Breast epithelium (tissue), 4 donors: ENCODE results near the gene HUS1B. TPM values are rescaled to one million over a fixed set of nuclear protein-coding genes. Genes with fewer than 3 reads are reported as not detected.
A peak's percentile ranks its signal among the peaks of the same experiment; 100 is the strongest.

Experiments used
- DNase-seq, 2 donors: peaks; one replicate each; pipeline ENCODE4 v3.0.0-alpha.2; 2019; ENCODE audit warnings: low spot score in 2 of 2
- H3K27ac ChIP-seq, 2 donors: fragments of 200-600 bp; sonication (generic) in 1 of 2; one replicate each; pipeline ENCODE4 v1.5.1; 2016 to 2019; ENCODE audit warnings: mild to moderate bottlenecking in 1 of 2
- H3K27me3 ChIP-seq, 2 donors: fragments of 200-600 bp; sonication (generic) in 1 of 2; one replicate each; pipeline versions ENCODE4 v1.5.1 to v1.6.0; 2017 to 2019; ENCODE audit warnings: control low read depth in 1 of 2, mild to moderate bottlenecking in 1 of 2
- H3K36me3 ChIP-seq: fragments of 200-600 bp; one replicate; pipeline ENCODE4 v1.5.1; 2019
- H3K4me1 ChIP-seq, 2 donors: fragments of 200-600 bp; sonication (generic); one replicate each; pipeline ENCODE4 v1.5.1; 2016 to 2019; ENCODE audit warnings: control low read depth in 1 of 2
- H3K4me3 ChIP-seq, 3 donors: fragments of 200-600 bp; sonication (generic); 1 replicate in 2 of 3; 2 replicates in 1 of 3; pipeline ENCODE4 v1.5.1; 2016 to 2019; ENCODE audit warnings: mild to moderate bottlenecking in 3 of 3, moderate library complexity in 2 of 3
- H3K9me3 ChIP-seq, 2 donors: fragments of 200-600 bp; sonication (generic) in 1 of 2; one replicate each; pipeline ENCODE4 v1.5.1; 2016 to 2019; ENCODE audit warnings: control low read depth in 1 of 2
- POLR2A ChIP-seq: fragments of 450-650 bp; IDR thresholded peaks from one replicate; pipeline ENCODE4 v1.6.1; 2016; ENCODE audit warnings: antibody characterized with exemption, mild to moderate bottlenecking, moderate library complexity
- POLR2AphosphoS5 ChIP-seq, 3 donors: sonication (generic); formaldehyde crosslinking; IDR thresholded peaks; one replicate each; pipeline ENCODE4 v1.6.1; 2017; ENCODE audit warnings: antibody characterized with exemption in 3 of 3
- intact Hi-C: fragments of 100-400 bp; cut with DNase I; formaldehyde crosslinking; loops from one replicate; pipeline ENCODE4 v1.15.1; 2023; ENCODE audit warnings: low total_unique reads
- total RNA-seq, 3 donors: library from RNA; depleted of rRNA; stranded (reverse); fragments of >200 nt; gene quantifications; one replicate each; pipeline ENCODE4 v1.1.0, GENCODE V29; 2016
- TF ChIP-seq, protein P1 (sequence below), 3 donors: fragments of 450-650 bp; IDR thresholded peaks; one replicate each; pipeline ENCODE4 v1.5.1; 2016 to 2017; ENCODE audit warnings: antibody characterized with exemption in 3 of 3, mild to moderate bottlenecking in 3 of 3, moderate library complexity in 3 of 3

HUS1B gene
- total RNA-seq, 3 donors from 2014 or later = 3.2 to 5.4 (median 3.9) TPM

DNA sequence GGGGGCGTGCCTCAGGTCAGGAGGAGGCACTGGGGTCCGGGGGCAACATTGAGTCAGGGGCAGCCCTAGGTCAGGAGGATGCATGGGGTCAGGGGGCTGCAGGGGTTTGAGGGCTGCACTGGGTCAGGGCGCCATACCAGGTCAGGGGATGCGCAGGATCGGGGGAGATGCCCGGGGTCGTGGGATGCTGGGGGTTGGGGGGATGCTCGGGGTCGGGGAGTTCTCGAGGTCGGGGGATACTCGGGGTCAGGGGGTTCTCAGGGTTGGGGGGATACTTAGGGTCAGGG is 36.8 kb upstream of the HUS1B start:
- no peaks in the 10 kb centered on the region for H3K9me3 ChIP-seq
- no peak for DNase-seq
- H3K4me1 ChIP-seq = peaks cover 0 to 2% of the 10 kb centered on the region in 2 donors
- intact Hi-C loops = no loop called here
- H3K36me3 ChIP-seq = no peaks in the 10 kb centered on the region
- H3K4me3 ChIP-seq = peak overlapping the region in 2 of 3 donors; percentile 88 to 99
- H3K27ac ChIP-seq = no peak overlapping the region
- H3K27me3 ChIP-seq = no peaks in the 10 kb centered on the region
- TF ChIP-seq POLR2AphosphoS5 (IDR thresholded peaks at IDR 0.05) (no peak), POLR2A (no peak)
- TF ChIP-seq, protein P1, sequence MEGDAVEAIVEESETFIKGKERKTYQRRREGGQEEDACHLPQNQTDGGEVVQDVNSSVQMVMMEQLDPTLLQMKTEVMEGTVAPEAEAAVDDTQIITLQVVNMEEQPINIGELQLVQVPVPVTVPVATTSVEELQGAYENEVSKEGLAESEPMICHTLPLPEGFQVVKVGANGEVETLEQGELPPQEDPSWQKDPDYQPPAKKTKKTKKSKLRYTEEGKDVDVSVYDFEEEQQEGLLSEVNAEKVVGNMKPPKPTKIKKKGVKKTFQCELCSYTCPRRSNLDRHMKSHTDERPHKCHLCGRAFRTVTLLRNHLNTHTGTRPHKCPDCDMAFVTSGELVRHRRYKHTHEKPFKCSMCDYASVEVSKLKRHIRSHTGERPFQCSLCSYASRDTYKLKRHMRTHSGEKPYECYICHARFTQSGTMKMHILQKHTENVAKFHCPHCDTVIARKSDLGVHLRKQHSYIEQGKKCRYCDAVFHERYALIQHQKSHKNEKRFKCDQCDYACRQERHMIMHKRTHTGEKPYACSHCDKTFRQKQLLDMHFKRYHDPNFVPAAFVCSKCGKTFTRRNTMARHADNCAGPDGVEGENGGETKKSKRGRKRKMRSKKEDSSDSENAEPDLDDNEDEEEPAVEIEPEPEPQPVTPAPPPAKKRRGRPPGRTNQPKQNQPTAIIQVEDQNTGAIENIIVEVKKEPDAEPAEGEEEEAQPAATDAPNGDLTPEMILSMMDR (IDR thresholded peaks at IDR 0.05) = no peak

DNA sequence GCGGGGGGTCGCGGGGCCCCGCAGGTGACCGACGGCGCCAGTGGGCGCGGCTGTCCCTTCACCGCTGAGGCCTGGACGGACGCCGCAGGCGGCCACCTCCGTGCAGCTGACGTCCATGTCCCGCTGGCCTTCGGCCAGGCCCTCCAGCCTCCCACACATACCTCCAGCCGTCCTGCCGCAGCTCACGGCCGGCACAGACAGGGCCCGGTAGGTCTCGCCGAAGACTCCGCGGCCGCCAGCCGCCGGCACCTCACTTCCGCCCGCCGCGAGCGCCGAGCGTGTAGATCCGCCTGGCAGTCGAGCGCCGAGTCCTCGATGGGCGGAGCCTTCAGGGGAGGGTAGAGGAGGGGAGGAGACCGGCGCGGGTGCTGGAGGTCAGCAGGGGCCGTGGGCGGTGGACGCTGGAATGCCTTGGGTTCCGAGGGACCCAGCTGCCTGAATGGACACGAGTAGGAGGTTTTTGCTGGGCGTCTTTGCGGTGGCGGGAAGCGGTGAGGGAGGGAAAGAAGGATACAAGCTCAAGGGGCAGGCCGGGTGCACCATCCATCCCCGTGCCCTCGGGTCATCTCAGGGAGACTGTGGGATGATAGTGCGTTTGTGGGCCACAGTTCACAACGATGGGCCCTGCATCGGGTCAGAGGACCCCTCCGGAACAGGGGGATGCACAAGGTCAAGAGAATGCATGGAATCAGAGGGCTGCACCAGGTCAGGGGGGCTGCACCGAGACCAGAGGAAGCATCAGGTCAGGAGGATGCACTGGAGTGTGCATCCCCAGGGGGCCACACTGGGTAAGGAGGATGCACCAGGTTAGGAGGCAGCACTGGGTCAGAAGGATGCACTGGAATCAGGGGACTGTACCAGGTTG is 36.2 kb upstream of the HUS1B start, which contains the start of gene EXOC2:
EXOC2 (minus strand) TSS at position 282 of the 865 bp plus-strand sequence. CDS start 55,321 bp downstream, outside the sequence.
- no peaks in the 10 kb centered on the region for H3K9me3 ChIP-seq
- DNase-seq = peak; percentile 60 to 84
- H3K4me3 ChIP-seq = peak within 1 kb of the TSS; percentile 88 to 99 (median 96)
- H3K27me3 ChIP-seq = no peaks in the 10 kb centered on the region
- peaks cover 0 to 2% of the 10 kb centered on the region in 2 donors for H3K4me1 ChIP-seq
- no peaks in the 10 kb centered on the region for H3K36me3 ChIP-seq
- TF ChIP-seq, protein P1 (IDR thresholded peaks at IDR 0.05) = no peak
- TF ChIP-seq POLR2A = no peak
- peak; percentile 39 to 81 (median 81) for TF ChIP-seq POLR2AphosphoS5 (IDR thresholded peaks at IDR 0.05)
- intact Hi-C loops = no loop called here
- H3K27ac ChIP-seq = peak within 1 kb of the TSS; percentile 77 to 88

DNA sequence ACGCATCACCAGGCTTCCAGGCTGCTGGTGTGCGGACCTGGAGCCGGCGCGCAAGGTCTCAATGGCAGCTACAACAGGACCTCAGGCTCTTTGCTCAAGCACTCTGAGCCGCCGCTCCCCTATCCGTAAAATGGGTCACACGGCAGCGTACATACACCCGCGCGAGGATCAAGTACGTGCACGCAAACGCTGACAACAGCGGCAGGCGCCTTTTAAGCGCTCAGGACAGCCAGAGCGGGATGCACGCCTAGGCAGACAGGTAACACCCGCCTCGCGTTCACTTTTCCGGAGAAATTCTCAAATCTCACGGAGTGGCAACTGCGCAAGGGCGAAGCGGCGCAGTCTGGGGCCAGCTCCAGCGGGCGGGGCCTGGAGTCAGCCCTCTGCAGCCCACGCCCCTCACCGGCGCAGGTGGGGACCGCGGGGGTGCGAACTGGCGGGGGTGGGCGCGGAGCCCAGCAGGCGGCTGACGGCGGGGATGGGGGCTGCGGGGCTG is 35.5 kb upstream of the HUS1B start:
- no peaks in the 10 kb centered on the region for H3K36me3 ChIP-seq
- no peaks in the 10 kb centered on the region for H3K9me3 ChIP-seq
- H3K4me1 ChIP-seq = peaks cover 0 to 2% of the 10 kb centered on the region in 2 donors
- intact Hi-C loops = no loop called here
- H3K4me3 ChIP-seq = peak overlapping the region; percentile 88 to 99 (median 96)
- no peaks in the 10 kb centered on the region for H3K27me3 ChIP-seq
- DNase-seq = no peak
- peak overlapping the region; percentile 77 to 88 for H3K27ac ChIP-seq
- TF ChIP-seq POLR2AphosphoS5 (IDR thresholded peaks at IDR 0.05) (no peak), POLR2A (no peak)
- TF ChIP-seq, protein P1 (IDR thresholded peaks at IDR 0.05) = no peak

GRCh38 chr6:689223-689622 is 32.3 kb upstream of the HUS1B start:
- H3K36me3 ChIP-seq = no peaks in the 10 kb centered on the region
- intact Hi-C loops = no loop called here
- peaks cover 0 to 2% of the 10 kb centered on the region in 2 donors for H3K4me1 ChIP-seq
- TF ChIP-seq POLR2AphosphoS5 (IDR thresholded peaks at IDR 0.05) (no peak), POLR2A (no peak)
- no peaks in the 10 kb centered on the region for H3K27me3 ChIP-seq
- DNase-seq = no peak
- H3K27ac ChIP-seq = no peak overlapping the region
- H3K4me3 ChIP-seq = no peak overlapping the region
- no peaks in the 10 kb centered on the region for H3K9me3 ChIP-seq

DNA sequence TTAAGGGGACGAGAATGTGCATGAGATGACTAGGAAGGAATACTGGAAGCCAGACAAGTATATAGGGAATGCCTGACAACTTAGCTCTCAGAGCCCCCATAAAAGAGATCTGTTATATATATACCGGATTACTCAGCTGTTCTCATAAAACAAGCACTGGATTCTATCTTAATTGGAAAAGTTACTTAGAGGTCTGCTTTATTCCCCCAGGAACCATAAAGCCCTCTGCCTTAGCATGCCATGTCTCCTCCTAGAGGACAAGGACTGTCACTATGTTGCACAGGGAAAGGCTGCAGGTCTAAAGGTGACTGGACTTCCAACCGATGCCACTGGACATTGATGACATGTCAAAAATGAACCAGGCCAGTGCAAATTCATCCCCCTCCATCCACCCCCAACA is 29.6 kb upstream of the HUS1B start:
- Histone ChIP-seq H3K36me3 (no peaks in the 10 kb centered on the region), H3K27ac (no peak overlapping the region), H3K27me3 (no peaks in the 10 kb centered on the region), H3K4me1 (no peaks in the 10 kb centered on the region), H3K9me3 (no peaks in the 10 kb centered on the region), H3K4me3 (no peak overlapping the region)
- TF ChIP-seq, protein P1 (IDR thresholded peaks at IDR 0.05) = no peak
- TF ChIP-seq POLR2AphosphoS5 (IDR thresholded peaks at IDR 0.05) = no peak
- TF ChIP-seq POLR2A = no peak
- DNase-seq = no peak
- intact Hi-C loops = no loop called here
